Hepatocyte (in vitro differentiated cells): ENCODE measurements around the gene AP2M1.

Experiments
- CTCF ChIP-seq: fragments of 200-600 bp; sonication (generic); IDR thresholded peaks from 2 replicates; pipeline ENCODE4 v1.5.1; 2016; ENCODE audit warnings: antibody characterized with exemption, mild to moderate bottlenecking; ENCODE audit not compliant: poor library complexity
- EZH2 ChIP-seq: fragments of 200-600 bp; sonication (generic); IDR thresholded peaks from 2 replicates; pipeline ENCODE4 v1.6.1; 2016; ENCODE audit warnings: antibody characterized with exemption, mild to moderate bottlenecking, borderline replicate concordance

DNA sequence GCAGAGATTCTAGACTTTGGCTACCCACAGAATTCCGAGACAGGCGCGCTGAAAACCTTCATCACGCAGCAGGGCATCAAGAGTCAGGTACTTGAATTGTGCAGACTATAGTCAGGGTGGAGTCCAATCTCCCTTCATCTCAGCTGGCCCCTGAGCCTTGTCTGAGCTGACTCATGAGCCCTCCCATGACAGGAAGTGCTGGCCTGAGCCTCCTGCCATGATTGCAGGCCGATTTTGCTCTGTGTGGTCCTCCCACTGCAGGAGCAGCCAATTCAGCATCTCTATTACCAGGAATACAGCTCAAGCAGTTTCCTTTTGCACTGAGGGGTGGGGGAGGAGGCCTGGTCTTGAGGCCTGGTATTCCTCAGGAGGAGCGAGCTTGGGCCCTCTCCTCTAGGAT, 5.5 kb downstream of the AP2M1 start:
- TF ChIP-seq CTCF = no peak
- TF ChIP-seq EZH2 = no peak
